Keratinocyte (primary cell): ENCODE data around the gene GPR34.

Experiments used
- CTCF ChIP-seq, 3 experiments: IDR thresholded peaks in 1 of 3; conservative IDR thresholded peaks in 1 of 3; optimal IDR thresholded peaks in 1 of 3; 2 replicates in 2 of 3; 3 replicates in 1 of 3; pipeline versions ENCODE3 to v1.5.1; 2011; ENCODE audit warnings: low read length in 3 of 3, mild to moderate bottlenecking in 3 of 3, moderate library complexity in 2 of 3, control low read depth in 1 of 3, inconsistent platforms in 1 of 3; ENCODE audit not compliant: insufficient read depth in 2 of 3; ENCODE audit errors: extremely low read depth in 1 of 3
- EZH2 ChIP-seq: IDR thresholded peaks from one replicate; pipeline ENCODE4 v1.6.1; 2012; ENCODE audit warnings: inconsistent platforms, mild to moderate bottlenecking, low read length, moderate library complexity

DNA sequence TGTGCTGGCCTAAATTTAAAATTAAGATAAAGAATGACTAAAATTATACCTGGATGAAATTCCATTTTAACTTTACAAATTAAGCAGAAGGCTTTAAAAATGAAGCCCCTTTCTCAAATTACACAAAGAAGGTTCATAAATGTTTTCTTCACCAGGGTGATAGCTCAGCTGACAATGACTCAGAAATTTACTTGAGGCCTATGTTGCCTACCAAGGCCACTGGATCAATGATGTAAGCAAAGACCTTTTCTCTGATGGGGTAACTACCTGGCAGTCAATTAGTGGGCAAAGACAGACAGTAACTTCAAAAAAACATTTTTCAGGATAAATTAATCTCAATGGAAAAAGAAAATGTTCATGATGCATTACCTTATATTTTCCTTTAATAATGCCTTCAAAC is 23.9 kb upstream of the GPR34 start:
- TF ChIP-seq EZH2 (no peak), CTCF (optimal IDR thresholded peaks at IDR 0.05 in 1 of 3, IDR thresholded peaks at IDR 0.05 in 1 of 3, conservative IDR thresholded peaks at IDR 0.05 in 1 of 3; ENCODE audit: extremely low read depth in 1 of 3, insufficient read depth in 2 of 3, low read length in 3 of 3) (no peak)
